IMR-90 (cell line): ENCODE data around the gene SLC49A4. TPM values are rescaled to one million over a fixed set of nuclear protein-coding genes. Genes with fewer than 3 reads are reported as not detected.

Source experiments
- ATAC-seq: fragments of 200-7000 bp; cut with Tn5 transposase; 2 replicates; pipeline ENCODE4 v1.9.1; 2020; ENCODE audit warnings: low read depth, mild to moderate bottlenecking, moderate library complexity
- BruUV-seq: library from RNA; stranded (reverse); fragments of 400-500 nt; replicated peaks from 2 replicates; lab custom pipeline; 2021; lab: Mats Ljungman, UMichigan
- CTCF ChIA-PET: fragments of 300-600 bp; formaldehyde crosslinking; extraction: SDS; loops from one replicate; lab custom pipeline; 2021; ENCODE audit warnings: antibody characterized with exemption; lab: Yijun Ruan, JAX
- POLR2A ChIA-PET: fragments of 300-600 bp; sonication (Branson Sonifier 250); formaldehyde crosslinking; loops from one replicate; lab custom pipeline; 2022; ENCODE audit warnings: antibody characterized with exemption; ENCODE audit not compliant: unreplicated experiment; lab: Charles Lee
- DNase-seq: peaks from one replicate; pipeline ENCODE4 v3.0.0; 2013
- H2AFZ ChIP-seq: replicated peaks from 2 replicates; pipeline ENCODE3; 2013; ENCODE audit warnings: low read length, mild to moderate bottlenecking; ENCODE audit not compliant: poor library complexity
- H2AK5ac ChIP-seq: 2 replicates; pipeline ENCODE4 v1.6.1; 2013; ENCODE audit warnings: low read depth, low read length, inconsistent platforms
- H2AK9ac ChIP-seq: replicated peaks from 2 replicates; pipeline ENCODE3; 2013; ENCODE audit warnings: mild to moderate bottlenecking, low read depth, low read length, moderate library complexity; ENCODE audit not compliant: poor library complexity
- H2BK120ac ChIP-seq: 2 replicates; pipeline ENCODE4 v1.6.1; 2013; ENCODE audit warnings: low read depth, low read length, inconsistent platforms
- H2BK15ac ChIP-seq: 3 replicates; pipeline ENCODE4 v1.6.1; 2013; ENCODE audit warnings: low read depth, low read length, inconsistent platforms
- H2BK20ac ChIP-seq: 2 replicates; pipeline ENCODE4 v1.6.1; 2013; ENCODE audit warnings: low read depth, mild to moderate bottlenecking, inconsistent platforms, low read length, moderate library complexity
- H2BK5ac ChIP-seq: 2 replicates; pipeline ENCODE4 v1.6.1; 2013; ENCODE audit warnings: mild to moderate bottlenecking, low read depth, low read length, inconsistent platforms; ENCODE audit not compliant: poor library complexity, severe bottlenecking
- H3K14ac ChIP-seq: replicated peaks from 2 replicates; pipeline ENCODE4 v1.6.1; 2013; ENCODE audit warnings: low read depth, low read length, inconsistent platforms
- H3K18ac ChIP-seq: 2 replicates; pipeline ENCODE4 v1.6.1; 2013; ENCODE audit warnings: low read depth, low read length, control low read depth
- H3K23ac ChIP-seq: 2 replicates; pipeline ENCODE4 v1.6.1; 2013; ENCODE audit warnings: low read depth, low read length, inconsistent platforms
- H3K27ac ChIP-seq: 2 replicates; pipeline ENCODE4 v1.5.1; 2013; ENCODE audit warnings: mild to moderate bottlenecking, control low read depth, low read length; ENCODE audit not compliant: insufficient read depth
- H3K27me3 ChIP-seq: 2 replicates; pipeline ENCODE4 v1.6.1; 2013; ENCODE audit warnings: low read length; ENCODE audit not compliant: control insufficient read depth, insufficient read depth
- H3K36me3 ChIP-seq: 2 replicates; pipeline ENCODE4 v1.6.1; 2013; ENCODE audit warnings: low read length, mixed read lengths; ENCODE audit not compliant: control insufficient read depth, insufficient read depth
- H3K4ac ChIP-seq: 2 replicates; pipeline ENCODE4 v1.6.1; 2013; ENCODE audit warnings: low read depth, low read length, inconsistent platforms
- H3K4me1 ChIP-seq: 2 replicates; pipeline ENCODE4 v1.6.1; 2013; ENCODE audit warnings: low read length, mixed read lengths; ENCODE audit not compliant: control insufficient read depth, insufficient read depth
- H3K4me2 ChIP-seq: 2 replicates; pipeline ENCODE4 v1.6.1; 2013; ENCODE audit warnings: low read depth, mild to moderate bottlenecking, control low read depth, low read length, moderate library complexity
- H3K4me3 ChIP-seq: 2 replicates; pipeline ENCODE4 v1.5.1; 2013; ENCODE audit warnings: low read depth, mild to moderate bottlenecking, control low read depth, low read length, moderate library complexity; ENCODE audit not compliant: insufficient read depth
- H3K56ac ChIP-seq: 2 replicates; pipeline ENCODE4 v1.6.1; 2013; ENCODE audit warnings: low read length, inconsistent platforms; ENCODE audit not compliant: insufficient read depth; ENCODE audit errors: extremely low read depth
- H3K79me1 ChIP-seq, 2 experiments: 2 replicates each; pipeline ENCODE4 v1.6.1; 2013; ENCODE audit warnings: low read length in 2 of 2, inconsistent platforms in 1 of 2, low read depth in 1 of 2
- H3K9ac ChIP-seq: 2 replicates; pipeline ENCODE4 v1.6.1; 2013; ENCODE audit warnings: low read depth, low read length, control low read depth
- H3K9me1 ChIP-seq: 2 replicates; pipeline ENCODE4 v1.6.1; 2013; ENCODE audit warnings: low read length, inconsistent platforms; ENCODE audit not compliant: insufficient read depth
- H3K9me3 ChIP-seq: 2 replicates; pipeline ENCODE4 v1.6.1; 2013; ENCODE audit warnings: low read length; ENCODE audit not compliant: control insufficient read depth, insufficient read depth
- H4K20me1 ChIP-seq: 2 replicates; pipeline ENCODE4 v1.6.1; 2013; ENCODE audit warnings: low read length, inconsistent platforms; ENCODE audit not compliant: insufficient read depth
- H4K5ac ChIP-seq: 2 replicates; pipeline ENCODE4 v1.6.1; 2013; ENCODE audit warnings: mild to moderate bottlenecking, low read depth, low read length, control low read depth
- H4K8ac ChIP-seq, 2 experiments: 2 replicates each; pipeline ENCODE4 v1.6.1; 2013; ENCODE audit warnings: low read depth in 2 of 2, low read length in 2 of 2, control low read depth in 1 of 2, inconsistent platforms in 1 of 2
- H4K91ac ChIP-seq: 2 replicates; pipeline ENCODE4 v1.6.1; 2013; ENCODE audit warnings: low read depth, low read length, inconsistent platforms; ENCODE audit not compliant: insufficient read depth
- BHLHE40 ChIP-seq: fragments of 150-350 bp; IDR thresholded peaks from 2 replicates; pipeline ENCODE4 v1.6.1; 2016; ENCODE audit warnings: mild to moderate bottlenecking, low read depth, low read length
- CEBPB ChIP-seq: IDR thresholded peaks from 2 replicates; pipeline ENCODE4 v1.6.1; 2012; ENCODE audit warnings: low read depth, low read length, improper control_type of control experiment
- CHD1 ChIP-seq: IDR thresholded peaks from 2 replicates; pipeline ENCODE4 v1.6.1; 2012; ENCODE audit warnings: low read depth, low read length, improper control_type of control experiment
- FOS ChIP-seq: fragments of 150-350 bp; IDR thresholded peaks from 2 replicates; pipeline ENCODE4 v1.6.1; 2016; ENCODE audit warnings: low read depth, low read length
- MAZ ChIP-seq: IDR thresholded peaks from 2 replicates; pipeline ENCODE4 v1.6.1; 2012; ENCODE audit warnings: low read depth, mild to moderate bottlenecking, low read length, improper control_type of control experiment, moderate library complexity, borderline replicate concordance
- RAD21 ChIP-seq: IDR thresholded peaks from 2 replicates; pipeline ENCODE4 v1.6.1; 2012; ENCODE audit warnings: low read length, improper control_type of control experiment
- RFX5 ChIP-seq: IDR thresholded peaks from 2 replicates; pipeline ENCODE4 v1.8.0; 2012; ENCODE audit warnings: low read depth, mild to moderate bottlenecking, low read length, moderate library complexity
- WGBS, 2 experiments: methylation state at CpG; one replicate each; pipeline versions ENCODE4 v1.1.5 to v1.1.7; 2013; ENCODE audit warnings: missing lambda C conversion rate in 2 of 2; ENCODE audit not compliant: insufficient read length in 1 of 2; ENCODE audit errors: extremely low coverage in 2 of 2; 5-methylcytosine and 5-hydroxymethylcytosine counted together
- dilution Hi-C: fragments of 300-500 bp; cut with HindIII; formaldehyde crosslinking; loops from one replicate; pipeline ENCODE4 v1.14.3; 2018; ENCODE audit warnings: low sequenced_read_pairs; ENCODE audit not compliant: unreplicated experiment
- in situ Hi-C: fragments of 300-500 bp; cut with MboI; formaldehyde crosslinking; loops from 3 replicates; pipeline ENCODE4 v1.14.3; 2019; ENCODE audit warnings: low sequenced_read_pairs, inconsistent platforms, mixed read lengths
- intact Hi-C: fragments of 100-400 bp; cut with micrococcal nuclease; formaldehyde crosslinking; loops from 2 replicates; pipeline ENCODE4 v1.10.0; 2022
- polyA plus RNA-seq, 3 experiments: library from polyadenylated mRNA; depleted of rRNA; stranded (reverse); fragments of >200 nt; gene quantifications; 2 replicates each; pipeline ENCODE4 v1.2.3, GENCODE V29; 2012; ENCODE audit warnings: low replicate concordance in 1 of 3
- total RNA-seq: library from RNA; depleted of rRNA; stranded (reverse); fragments of >200 nt; gene quantifications from 2 replicates; pipeline ENCODE4 v1.2.3, GENCODE V29; 2012
- TF ChIP-seq, protein P1 (sequence below): fragments of 150-350 bp; IDR thresholded peaks from 2 replicates; pipeline ENCODE4 v1.6.1; 2016; ENCODE audit warnings: low read depth, mild to moderate bottlenecking, low read length, moderate library complexity, borderline replicate concordance

SLC49A4 gene
- total and polyA plus RNA-seq, 2 of the 4 experiments (the other 2 are of a cell fraction) = 6.5 to 6.8 TPM

DNA sequence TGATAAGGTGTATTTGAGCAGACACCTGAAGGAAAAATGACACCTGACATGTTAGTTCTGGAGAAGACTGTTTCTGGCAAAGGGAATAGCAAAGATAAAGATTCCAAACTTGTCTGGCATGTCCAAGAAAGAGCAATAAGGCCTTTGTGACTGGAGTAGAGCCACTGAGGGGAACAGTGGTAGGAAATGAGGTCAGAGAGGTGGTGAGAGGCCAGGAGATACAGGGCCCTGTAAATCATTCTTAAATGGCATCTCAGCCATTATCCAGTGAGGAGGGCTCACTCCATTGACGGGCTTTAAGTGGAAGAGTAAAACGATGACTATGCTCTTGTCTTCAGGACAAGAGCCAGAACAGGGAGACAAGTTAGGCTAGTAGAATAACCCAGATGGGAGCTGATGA, 4.5 kb downstream of the SLC49A4 start:
- in situ Hi-C loops (no loop called here), dilution Hi-C loops (no loop called here), intact Hi-C loops (loop anchor here (10.0 kb wide), 1 partner anchor 115 kb away; the partner anchor contains the start of gene PARP14)
- no peak for TF ChIP-seq RAD21
- no peak for TF ChIP-seq BHLHE40
- no peak for TF ChIP-seq MAZ
- no peak for TF ChIP-seq CHD1
- no peak for TF ChIP-seq CEBPB
- TF ChIP-seq RFX5 = no peak
- TF ChIP-seq, protein P1, sequence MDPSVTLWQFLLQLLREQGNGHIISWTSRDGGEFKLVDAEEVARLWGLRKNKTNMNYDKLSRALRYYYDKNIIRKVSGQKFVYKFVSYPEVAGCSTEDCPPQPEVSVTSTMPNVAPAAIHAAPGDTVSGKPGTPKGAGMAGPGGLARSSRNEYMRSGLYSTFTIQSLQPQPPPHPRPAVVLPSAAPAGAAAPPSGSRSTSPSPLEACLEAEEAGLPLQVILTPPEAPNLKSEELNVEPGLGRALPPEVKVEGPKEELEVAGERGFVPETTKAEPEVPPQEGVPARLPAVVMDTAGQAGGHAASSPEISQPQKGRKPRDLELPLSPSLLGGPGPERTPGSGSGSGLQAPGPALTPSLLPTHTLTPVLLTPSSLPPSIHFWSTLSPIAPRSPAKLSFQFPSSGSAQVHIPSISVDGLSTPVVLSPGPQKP = no peak
- TF ChIP-seq FOS = no peak
- Histone ChIP-seq H3K4me1 (no peaks in the 10 kb centered on the region; the same call in 1 of the 2 replicates), H4K91ac (no peak overlapping the region), H3K27ac (no peak overlapping the region), H3K9ac (no peak overlapping the region), H2AFZ (no peak overlapping the region), H3K36me3 (no peaks in the 10 kb centered on the region), H3K4ac (no peak overlapping the region), H3K14ac (no peak overlapping the region), H2AK9ac (no peak overlapping the region), H2AK5ac (no peak overlapping the region), H2BK120ac (no peak overlapping the region), H3K27me3 (no peaks in the 10 kb centered on the region), H2BK5ac (no peak overlapping the region), H3K23ac (no peak overlapping the region), H2BK20ac (no peak overlapping the region), H3K18ac (no peak overlapping the region), H4K8ac (no peak overlapping the region), H3K9me3 (no peaks in the 10 kb centered on the region), H3K79me1 (peaks cover 9 to 28% of the 10 kb centered on the region in 2 experiments), H3K4me3 (no peak overlapping the region), H3K56ac (no peak overlapping the region), H4K5ac (no peak overlapping the region), H3K4me2 (no peak overlapping the region), H4K20me1 (no peaks in the 10 kb centered on the region; the same call in 1 of the 2 replicates), H3K9me1 (no peaks in the 10 kb centered on the region), H2BK15ac (no peak overlapping the region)
- CTCF ChIA-PET = no interaction called here
- BruUV-seq = no TSS peak
- POLR2A ChIA-PET = no interaction called here
- WGBS, 2 experiments = 76% methylated on average over 2 of the region's 2 CpGs; no CpG with 5 or more reads in 1 of the 2 experiments
- DNase-seq = no peak
- no peak for ATAC-seq
